Calu3 (cell line): ENCODE measurements around the gene WDPCP. TPM values are rescaled to one million over a fixed set of nuclear protein-coding genes. Genes with fewer than 3 reads are reported as not detected.

ENCODE experiments used
- BruUV-seq: library from RNA; stranded (reverse); fragments of 400-500 nt; replicated peaks from 2 replicates; lab custom pipeline; 2021; lab: Mats Ljungman, UMichigan
- CTCF ChIA-PET: fragments of 300-600 bp; sonication (Branson Sonifier 250); formaldehyde crosslinking; loops from one replicate; lab custom pipeline; 2022; ENCODE audit warnings: antibody characterized with exemption; lab: Charles Lee
- DNase-seq: peaks from one replicate; pipeline ENCODE4 v3.0.0; 2022
- H3K27ac Mint-ChIP-seq: one replicate; pipeline ENCODE4 v1.8.0; 2022; ENCODE audit warnings: mixed read lengths; ENCODE audit not compliant: unreplicated experiment
- H3K27me3 Mint-ChIP-seq: one replicate; pipeline ENCODE4 v1.8.0; 2022; ENCODE audit warnings: mixed read lengths; ENCODE audit not compliant: unreplicated experiment
- H3K36me3 Mint-ChIP-seq: one replicate; pipeline ENCODE4 v1.8.0; 2022; ENCODE audit warnings: mild to moderate bottlenecking, moderate library complexity, mixed read lengths; ENCODE audit not compliant: insufficient read depth, unreplicated experiment
- H3K4me1 Mint-ChIP-seq: one replicate; pipeline ENCODE4 v1.8.0; 2022; ENCODE audit warnings: mild to moderate bottlenecking, low read depth, mixed read lengths; ENCODE audit not compliant: unreplicated experiment
- H3K4me3 Mint-ChIP-seq: one replicate; pipeline ENCODE4 v1.8.0; 2022; ENCODE audit warnings: mild to moderate bottlenecking, low read depth, moderate library complexity, mixed read lengths; ENCODE audit not compliant: unreplicated experiment
- H3K9me3 Mint-ChIP-seq: one replicate; pipeline ENCODE4 v1.8.0; 2022; ENCODE audit warnings: low read depth, mixed read lengths; ENCODE audit not compliant: unreplicated experiment
- intact Hi-C: fragments of 100-400 bp; cut with micrococcal nuclease; formaldehyde crosslinking; loops from one replicate; pipeline ENCODE4 v1.10.0; 2022; ENCODE audit not compliant: unreplicated experiment
- total RNA-seq: library from RNA; stranded (reverse); gene quantifications from 2 replicates; pipeline ENCODE4 v1.2.3, GENCODE V29; 2022
- TF ChIP-seq, protein P1 (sequence below): fragments of 200-600 bp; IDR thresholded peaks from one replicate; pipeline ENCODE4 v1.8.0; 2022; ENCODE audit warnings: antibody characterized with exemption; ENCODE audit not compliant: unreplicated experiment

The WDPCP gene
- total RNA-seq, 1 experiment from 2014 or later = 9.0 TPM

DNA sequence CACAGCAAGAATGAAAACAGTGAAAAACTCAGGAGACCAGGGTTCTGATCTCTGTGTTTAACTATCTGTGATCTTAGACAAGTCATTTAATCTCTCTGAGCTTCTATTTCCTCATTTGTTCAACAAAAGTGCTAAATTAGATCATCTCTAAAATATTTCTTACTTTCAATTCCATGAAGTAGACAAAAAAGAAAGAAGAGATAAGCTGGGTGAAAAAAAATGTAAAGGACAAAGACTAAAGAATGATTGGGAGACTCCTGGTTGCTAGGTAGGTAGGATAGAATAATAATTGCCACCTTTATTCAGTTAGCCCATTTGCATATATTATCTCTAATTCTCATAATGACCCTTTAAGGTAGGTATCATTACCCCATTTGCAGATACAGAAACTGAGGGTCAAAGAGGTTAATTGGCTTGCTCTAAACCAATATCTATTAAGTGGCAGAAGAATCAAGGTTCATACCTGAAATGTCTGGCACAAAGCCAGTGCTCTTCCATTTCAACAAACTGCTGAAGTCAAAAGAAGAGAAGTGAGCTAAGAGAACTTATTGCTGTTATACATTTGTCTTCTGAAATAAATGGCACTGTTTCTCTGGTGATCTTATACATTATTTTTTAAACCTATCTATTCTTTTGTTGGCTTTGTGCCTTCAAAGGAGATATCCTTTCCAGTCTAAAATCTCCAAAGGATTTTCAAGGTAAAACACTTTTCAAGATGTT lies 395.9 kb downstream of the WDPCP start:
- Mint-ChIP-seq H3K4me3 (no peak overlapping the region), H3K27me3 (no peaks in the 10 kb centered on the region), H3K27ac (no peak overlapping the region), H3K9me3 (no peaks in the 10 kb centered on the region), H3K4me1 (peaks cover 8% of the 10 kb centered on the region), H3K36me3 (no peaks in the 10 kb centered on the region)
- intact Hi-C loops = no loop called here
- TF ChIP-seq, protein P1, sequence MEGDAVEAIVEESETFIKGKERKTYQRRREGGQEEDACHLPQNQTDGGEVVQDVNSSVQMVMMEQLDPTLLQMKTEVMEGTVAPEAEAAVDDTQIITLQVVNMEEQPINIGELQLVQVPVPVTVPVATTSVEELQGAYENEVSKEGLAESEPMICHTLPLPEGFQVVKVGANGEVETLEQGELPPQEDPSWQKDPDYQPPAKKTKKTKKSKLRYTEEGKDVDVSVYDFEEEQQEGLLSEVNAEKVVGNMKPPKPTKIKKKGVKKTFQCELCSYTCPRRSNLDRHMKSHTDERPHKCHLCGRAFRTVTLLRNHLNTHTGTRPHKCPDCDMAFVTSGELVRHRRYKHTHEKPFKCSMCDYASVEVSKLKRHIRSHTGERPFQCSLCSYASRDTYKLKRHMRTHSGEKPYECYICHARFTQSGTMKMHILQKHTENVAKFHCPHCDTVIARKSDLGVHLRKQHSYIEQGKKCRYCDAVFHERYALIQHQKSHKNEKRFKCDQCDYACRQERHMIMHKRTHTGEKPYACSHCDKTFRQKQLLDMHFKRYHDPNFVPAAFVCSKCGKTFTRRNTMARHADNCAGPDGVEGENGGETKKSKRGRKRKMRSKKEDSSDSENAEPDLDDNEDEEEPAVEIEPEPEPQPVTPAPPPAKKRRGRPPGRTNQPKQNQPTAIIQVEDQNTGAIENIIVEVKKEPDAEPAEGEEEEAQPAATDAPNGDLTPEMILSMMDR = no peak
- no peak for DNase-seq
- no TSS peak for BruUV-seq
- CTCF ChIA-PET = no interaction called here

DNA sequence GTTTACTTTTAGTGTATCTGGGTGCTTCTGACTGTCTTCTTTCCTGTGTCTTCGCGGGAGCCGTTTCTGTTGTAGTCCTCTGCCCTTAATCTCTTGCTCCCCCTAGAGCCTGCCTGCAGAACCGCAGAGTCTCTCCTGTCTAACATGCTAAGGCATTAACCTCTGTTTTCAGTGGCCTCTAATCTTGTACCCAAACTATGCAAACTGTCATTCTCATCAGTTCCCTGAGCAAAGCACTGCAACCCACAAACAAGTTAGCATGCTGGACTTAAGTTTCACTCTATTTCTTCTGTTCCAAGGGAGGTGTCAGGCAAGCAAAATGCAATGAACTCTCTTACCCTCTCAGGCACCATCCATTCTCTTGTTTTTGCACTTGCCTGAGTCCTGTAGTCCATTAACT lies 399.3 kb downstream of the WDPCP start:
- TF ChIP-seq, protein P1 = peak; percentile 85
- no TSS peak for BruUV-seq
- intact Hi-C loops = loop anchor here (1.0 to 10.0 kb wide), 6 partner anchors 104 to 402 kb away; partner anchors contain the start of gene OTX1
- peaks cover 8% of the 10 kb centered on the region for H3K4me1 Mint-ChIP-seq
- no peaks in the 10 kb centered on the region for H3K36me3 Mint-ChIP-seq
- H3K27me3 Mint-ChIP-seq = no peaks in the 10 kb centered on the region
- H3K9me3 Mint-ChIP-seq = no peaks in the 10 kb centered on the region
- H3K4me3 Mint-ChIP-seq = peak overlapping the region; percentile 54
- CTCF ChIA-PET = interaction anchor here (0.9 kb wide), 1 partner anchor 110 kb away, joined by 3 read pairs; no protein-coding TSS in a partner anchor
- peak overlapping the region; percentile 31 for H3K27ac Mint-ChIP-seq
- DNase-seq = peak; percentile 68

DNA sequence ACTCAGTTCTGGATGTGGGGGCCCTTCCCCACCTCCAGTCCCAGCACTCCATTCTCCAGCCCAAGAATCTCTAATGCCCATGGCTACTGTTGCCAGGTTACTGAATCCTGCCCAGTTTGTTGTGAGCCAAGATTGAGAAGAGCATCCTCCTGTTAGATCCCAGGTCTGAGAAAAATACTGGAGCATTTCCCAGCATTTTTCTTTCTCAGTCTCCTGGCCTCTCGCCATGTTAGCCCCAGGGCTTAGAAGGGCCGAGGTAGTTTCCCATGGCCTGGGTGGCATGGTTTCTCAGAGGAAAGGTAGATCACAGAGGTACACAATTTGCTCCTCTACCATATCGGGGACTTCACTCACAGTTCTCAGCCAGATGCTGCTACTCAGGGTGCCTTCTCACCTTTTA lies 401.9 kb downstream of the WDPCP start:
- intact Hi-C loops = loop anchor here (5.0 to 10.0 kb wide), 4 partner anchors 102 to 298 kb away; no protein-coding TSS in a partner anchor
- TF ChIP-seq, protein P1 = no peak
- no peak overlapping the region for H3K27ac Mint-ChIP-seq
- CTCF ChIA-PET = interaction anchor here (0.6 kb wide), 1 partner anchor 356 kb away, joined by 3 read pairs; no protein-coding TSS in a partner anchor
- H3K36me3 Mint-ChIP-seq = no peaks in the 10 kb centered on the region
- H3K4me1 Mint-ChIP-seq = peaks cover 8% of the 10 kb centered on the region
- no TSS peak for BruUV-seq
- DNase-seq = no peak
- H3K27me3 Mint-ChIP-seq = no peaks in the 10 kb centered on the region
- no peak overlapping the region for H3K4me3 Mint-ChIP-seq
- no peaks in the 10 kb centered on the region for H3K9me3 Mint-ChIP-seq

DNA sequence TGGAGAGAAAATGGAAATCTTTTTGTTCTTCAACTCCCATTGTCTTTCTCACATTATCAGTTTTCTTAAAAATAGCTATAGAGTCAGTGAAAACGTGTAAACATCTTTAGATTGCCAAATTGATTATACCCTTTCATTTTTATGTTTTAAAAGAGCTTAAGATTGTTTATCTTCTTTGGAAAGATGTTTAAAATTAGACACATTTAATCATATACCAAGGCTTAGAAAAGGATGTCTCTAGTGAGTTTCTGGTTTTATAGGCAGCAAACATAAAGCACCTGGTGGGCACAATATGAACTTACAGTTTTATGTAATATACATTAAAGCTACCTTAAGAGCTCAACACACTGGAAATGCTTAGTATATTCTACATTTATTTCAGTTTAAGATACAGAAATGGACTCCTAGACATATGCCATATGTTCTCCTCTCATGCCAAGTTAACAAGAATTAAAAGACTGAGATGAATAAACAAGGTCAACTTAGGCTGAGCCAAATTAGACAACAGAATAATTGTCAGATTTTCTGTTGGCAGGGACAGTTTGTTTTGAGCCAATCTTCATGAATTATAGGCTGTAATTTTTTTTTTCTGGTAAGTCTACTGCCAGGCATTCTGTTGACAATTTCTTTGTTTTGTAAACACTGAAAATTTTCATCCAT lies 425.0 kb downstream of the WDPCP start:
- no TSS peak for BruUV-seq
- Mint-ChIP-seq H3K27ac (no peak overlapping the region), H3K4me1 (no peaks in the 10 kb centered on the region), H3K4me3 (no peak overlapping the region), H3K9me3 (no peaks in the 10 kb centered on the region), H3K36me3 (no peaks in the 10 kb centered on the region), H3K27me3 (no peaks in the 10 kb centered on the region)
- CTCF ChIA-PET = interaction anchor here (0.6 to 1.1 kb wide), 2 partner anchors 12 to 93 kb away, joined by 3 read pairs; no protein-coding TSS in a partner anchor
- intact Hi-C loops = no loop called here
- no peak for DNase-seq
- TF ChIP-seq, protein P1 = no peak
